IMR-90 (cell line): Measurements from ENCODE around the gene NSD2. TPM values are rescaled to one million over a fixed set of nuclear protein-coding genes. Genes with fewer than 3 reads are reported as not detected.

ENCODE experiments used
- ATAC-seq: fragments of 200-7000 bp; cut with Tn5 transposase; 2 replicates; pipeline ENCODE4 v1.9.1; 2020; ENCODE audit warnings: low read depth, mild to moderate bottlenecking, moderate library complexity
- BruUV-seq: library from RNA; stranded (reverse); fragments of 400-500 nt; replicated peaks from 2 replicates; lab custom pipeline; 2021; lab: Mats Ljungman, UMichigan
- CTCF ChIA-PET: fragments of 300-600 bp; formaldehyde crosslinking; extraction: SDS; loops from one replicate; lab custom pipeline; 2021; ENCODE audit warnings: antibody characterized with exemption; lab: Yijun Ruan, JAX
- POLR2A ChIA-PET: fragments of 300-600 bp; sonication (Branson Sonifier 250); formaldehyde crosslinking; loops from one replicate; lab custom pipeline; 2022; ENCODE audit warnings: antibody characterized with exemption; ENCODE audit not compliant: unreplicated experiment; lab: Charles Lee
- DNase-seq: peaks from one replicate; pipeline ENCODE4 v3.0.0; 2013
- H2AFZ ChIP-seq: replicated peaks from 2 replicates; pipeline ENCODE3; 2013; ENCODE audit warnings: low read length, mild to moderate bottlenecking; ENCODE audit not compliant: poor library complexity
- H2AK5ac ChIP-seq: 2 replicates; pipeline ENCODE4 v1.6.1; 2013; ENCODE audit warnings: low read depth, low read length, inconsistent platforms
- H2AK9ac ChIP-seq: replicated peaks from 2 replicates; pipeline ENCODE3; 2013; ENCODE audit warnings: mild to moderate bottlenecking, low read depth, low read length, moderate library complexity; ENCODE audit not compliant: poor library complexity
- H2BK120ac ChIP-seq: 2 replicates; pipeline ENCODE4 v1.6.1; 2013; ENCODE audit warnings: low read depth, low read length, inconsistent platforms
- H2BK15ac ChIP-seq: 3 replicates; pipeline ENCODE4 v1.6.1; 2013; ENCODE audit warnings: low read depth, low read length, inconsistent platforms
- H2BK20ac ChIP-seq: 2 replicates; pipeline ENCODE4 v1.6.1; 2013; ENCODE audit warnings: low read depth, mild to moderate bottlenecking, inconsistent platforms, low read length, moderate library complexity
- H2BK5ac ChIP-seq: 2 replicates; pipeline ENCODE4 v1.6.1; 2013; ENCODE audit warnings: mild to moderate bottlenecking, low read depth, low read length, inconsistent platforms; ENCODE audit not compliant: poor library complexity, severe bottlenecking
- H3K14ac ChIP-seq: replicated peaks from 2 replicates; pipeline ENCODE4 v1.6.1; 2013; ENCODE audit warnings: low read depth, low read length, inconsistent platforms
- H3K18ac ChIP-seq: 2 replicates; pipeline ENCODE4 v1.6.1; 2013; ENCODE audit warnings: low read depth, low read length, control low read depth
- H3K23ac ChIP-seq: 2 replicates; pipeline ENCODE4 v1.6.1; 2013; ENCODE audit warnings: low read depth, low read length, inconsistent platforms
- H3K27ac ChIP-seq: 2 replicates; pipeline ENCODE4 v1.5.1; 2013; ENCODE audit warnings: mild to moderate bottlenecking, control low read depth, low read length; ENCODE audit not compliant: insufficient read depth
- H3K27me3 ChIP-seq: 2 replicates; pipeline ENCODE4 v1.6.1; 2013; ENCODE audit warnings: low read length; ENCODE audit not compliant: control insufficient read depth, insufficient read depth
- H3K36me3 ChIP-seq: 2 replicates; pipeline ENCODE4 v1.6.1; 2013; ENCODE audit warnings: low read length, mixed read lengths; ENCODE audit not compliant: control insufficient read depth, insufficient read depth
- H3K4ac ChIP-seq: 2 replicates; pipeline ENCODE4 v1.6.1; 2013; ENCODE audit warnings: low read depth, low read length, inconsistent platforms
- H3K4me1 ChIP-seq: 2 replicates; pipeline ENCODE4 v1.6.1; 2013; ENCODE audit warnings: low read length, mixed read lengths; ENCODE audit not compliant: control insufficient read depth, insufficient read depth
- H3K4me2 ChIP-seq: 2 replicates; pipeline ENCODE4 v1.6.1; 2013; ENCODE audit warnings: low read depth, mild to moderate bottlenecking, control low read depth, low read length, moderate library complexity
- H3K4me3 ChIP-seq: 2 replicates; pipeline ENCODE4 v1.5.1; 2013; ENCODE audit warnings: low read depth, mild to moderate bottlenecking, control low read depth, low read length, moderate library complexity; ENCODE audit not compliant: insufficient read depth
- H3K56ac ChIP-seq: 2 replicates; pipeline ENCODE4 v1.6.1; 2013; ENCODE audit warnings: low read length, inconsistent platforms; ENCODE audit not compliant: insufficient read depth; ENCODE audit errors: extremely low read depth
- H3K79me1 ChIP-seq, 2 experiments: 2 replicates each; pipeline ENCODE4 v1.6.1; 2013; ENCODE audit warnings: low read length in 2 of 2, inconsistent platforms in 1 of 2, low read depth in 1 of 2
- H3K9ac ChIP-seq: 2 replicates; pipeline ENCODE4 v1.6.1; 2013; ENCODE audit warnings: low read depth, low read length, control low read depth
- H3K9me1 ChIP-seq: 2 replicates; pipeline ENCODE4 v1.6.1; 2013; ENCODE audit warnings: low read length, inconsistent platforms; ENCODE audit not compliant: insufficient read depth
- H3K9me3 ChIP-seq: 2 replicates; pipeline ENCODE4 v1.6.1; 2013; ENCODE audit warnings: low read length; ENCODE audit not compliant: control insufficient read depth, insufficient read depth
- H4K20me1 ChIP-seq: 2 replicates; pipeline ENCODE4 v1.6.1; 2013; ENCODE audit warnings: low read length, inconsistent platforms; ENCODE audit not compliant: insufficient read depth
- H4K5ac ChIP-seq: 2 replicates; pipeline ENCODE4 v1.6.1; 2013; ENCODE audit warnings: mild to moderate bottlenecking, low read depth, low read length, control low read depth
- H4K8ac ChIP-seq, 2 experiments: 2 replicates each; pipeline ENCODE4 v1.6.1; 2013; ENCODE audit warnings: low read depth in 2 of 2, low read length in 2 of 2, control low read depth in 1 of 2, inconsistent platforms in 1 of 2
- H4K91ac ChIP-seq: 2 replicates; pipeline ENCODE4 v1.6.1; 2013; ENCODE audit warnings: low read depth, low read length, inconsistent platforms; ENCODE audit not compliant: insufficient read depth
- CEBPB ChIP-seq: IDR thresholded peaks from 2 replicates; pipeline ENCODE4 v1.6.1; 2012; ENCODE audit warnings: low read depth, low read length, improper control_type of control experiment
- POLR2A ChIP-seq: IDR thresholded peaks from 2 replicates; pipeline ENCODE4 v1.6.1; 2012; ENCODE audit warnings: mild to moderate bottlenecking, low read depth, low read length
- RAD21 ChIP-seq: IDR thresholded peaks from 2 replicates; pipeline ENCODE4 v1.6.1; 2012; ENCODE audit warnings: low read length, improper control_type of control experiment
- SMC3 ChIP-seq: fragments of 150-350 bp; IDR thresholded peaks from 2 replicates; pipeline ENCODE4 v1.6.1; 2016; ENCODE audit warnings: low read depth, mild to moderate bottlenecking, antibody characterized with exemption, low read length, moderate library complexity
- WGBS, 2 experiments: methylation state at CpG; one replicate each; pipeline versions ENCODE4 v1.1.5 to v1.1.7; 2013; ENCODE audit warnings: missing lambda C conversion rate in 2 of 2; ENCODE audit not compliant: insufficient read length in 1 of 2; ENCODE audit errors: extremely low coverage in 2 of 2; 5-methylcytosine and 5-hydroxymethylcytosine counted together
- dilution Hi-C: fragments of 300-500 bp; cut with HindIII; formaldehyde crosslinking; loops from one replicate; pipeline ENCODE4 v1.14.3; 2018; ENCODE audit warnings: low sequenced_read_pairs; ENCODE audit not compliant: unreplicated experiment
- in situ Hi-C: fragments of 300-500 bp; cut with MboI; formaldehyde crosslinking; loops from 3 replicates; pipeline ENCODE4 v1.14.3; 2019; ENCODE audit warnings: low sequenced_read_pairs, inconsistent platforms, mixed read lengths
- intact Hi-C: fragments of 100-400 bp; cut with micrococcal nuclease; formaldehyde crosslinking; loops from 2 replicates; pipeline ENCODE4 v1.10.0; 2022
- polyA plus RNA-seq, 3 experiments: library from polyadenylated mRNA; depleted of rRNA; stranded (reverse); fragments of >200 nt; gene quantifications; 2 replicates each; pipeline ENCODE4 v1.2.3, GENCODE V29; 2012; ENCODE audit warnings: low replicate concordance in 1 of 3
- total RNA-seq: library from RNA; depleted of rRNA; stranded (reverse); fragments of >200 nt; gene quantifications from 2 replicates; pipeline ENCODE4 v1.2.3, GENCODE V29; 2012
- TF ChIP-seq, protein P1 (sequence below): fragments of 150-350 bp; IDR thresholded peaks from 2 replicates; pipeline ENCODE4 v1.6.1; 2017; ENCODE audit warnings: mild to moderate bottlenecking, antibody characterized with exemption, low read length, low read depth

Gene NSD2
- total and polyA plus RNA-seq, 2 of the 4 experiments (the other 2 are of a cell fraction), result 35.9 to 68.1 TPM

DNA sequence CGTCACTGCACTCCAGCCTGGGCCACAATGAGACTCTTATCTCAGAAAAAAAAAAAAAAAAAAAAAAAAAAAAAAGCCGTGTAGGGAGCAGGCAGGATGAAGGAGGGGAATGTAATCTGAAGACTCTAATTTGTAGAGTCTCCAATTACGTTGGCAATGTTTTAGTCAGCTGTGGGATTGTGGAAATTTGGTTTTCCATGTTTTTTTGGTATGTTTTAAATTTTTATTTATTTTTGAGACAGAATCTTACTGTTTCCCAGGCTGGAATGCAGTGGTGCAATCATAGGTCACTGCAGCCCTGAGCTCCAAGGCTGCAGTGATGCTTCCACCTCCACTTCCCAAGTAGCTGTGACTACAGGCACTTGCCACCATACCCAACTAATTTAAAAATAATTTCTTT is 56.5 kb downstream of the NSD2 start:
- Histone ChIP-seq H3K4ac (no peak overlapping the region), H2BK20ac (no peak overlapping the region), H3K9ac (no peak overlapping the region), H2BK5ac (no peak overlapping the region), H2AK5ac (no peak overlapping the region), H2AK9ac (no peak overlapping the region), H3K4me1 (peaks cover 10% of the 10 kb centered on the region), H3K14ac (no peak overlapping the region), H3K56ac (no peak overlapping the region), H2BK120ac (no peak overlapping the region), H3K36me3 (peaks cover 21% of the 10 kb centered on the region), H3K79me1 (peaks cover 46 to 76% of the 10 kb centered on the region in 2 experiments), H3K4me2 (no peak overlapping the region), H3K27me3 (no peaks in the 10 kb centered on the region), H4K91ac (no peak overlapping the region), H3K4me3 (no peak overlapping the region), H3K27ac (no peak overlapping the region), H3K9me1 (peaks cover 23% of the 10 kb centered on the region), H4K5ac (no peak overlapping the region), H2AFZ (no peak overlapping the region), H4K8ac (no peak overlapping the region), H3K23ac (no peak overlapping the region), H3K9me3 (no peaks in the 10 kb centered on the region), H2BK15ac (no peak overlapping the region), H4K20me1 (peaks cover 37% of the 10 kb centered on the region), H3K18ac (no peak overlapping the region)
- intact Hi-C loops (no loop called here), in situ Hi-C loops (no loop called here), dilution Hi-C loops (no loop called here)
- peak; percentile 87 for ATAC-seq
- POLR2A ChIA-PET, result no interaction called here
- peak; percentile 79 for DNase-seq
- TF ChIP-seq SMC3 (no peak), CEBPB (peak; percentile 70), RAD21 (no peak), POLR2A (no peak)
- TF ChIP-seq, protein P1, sequence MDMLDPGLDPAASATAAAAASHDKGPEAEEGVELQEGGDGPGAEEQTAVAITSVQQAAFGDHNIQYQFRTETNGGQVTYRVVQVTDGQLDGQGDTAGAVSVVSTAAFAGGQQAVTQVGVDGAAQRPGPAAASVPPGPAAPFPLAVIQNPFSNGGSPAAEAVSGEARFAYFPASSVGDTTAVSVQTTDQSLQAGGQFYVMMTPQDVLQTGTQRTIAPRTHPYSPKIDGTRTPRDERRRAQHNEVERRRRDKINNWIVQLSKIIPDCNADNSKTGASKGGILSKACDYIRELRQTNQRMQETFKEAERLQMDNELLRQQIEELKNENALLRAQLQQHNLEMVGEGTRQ, result no peak
- WGBS, 2 experiments, result no CpG with 5 or more reads among the region's 3 CpGs
- BruUV-seq, result no TSS peak
- CTCF ChIA-PET, result no interaction called here
